ENCODE data around the gene TMEM184A.

Gene TMEM184A

GRCh38 chr7:1576521-1577253, 20.7 kb upstream of the TMEM184A start:
- peak overlapping the region; percentile 61; the same call in 1 of the 2 replicates for H3K9ac ChIP-seq (ENCODE audit: low read depth, low read length)
- H3K27me3 ChIP-seq (ENCODE audit: insufficient read depth, low read length) = no peaks in the 10 kb centered on the region
- H3K27ac ChIP-seq (ENCODE audit: low read length) = peak overlapping the region; percentile 93
- H3K4me3 ChIP-seq (ENCODE audit: low read length) = peak overlapping the region; percentile 48; the same call in 1 of the 2 replicates
- peaks cover 13% of the 10 kb centered on the region; the same call in 1 of the 2 replicates for H3K4me1 ChIP-seq (ENCODE audit: insufficient read depth, low read length)
- no peaks in the 10 kb centered on the region for H3K36me3 ChIP-seq (ENCODE audit: insufficient read depth, low read depth, low read length)
- peaks cover 3% of the 10 kb centered on the region; the same call in 1 of the 2 replicates for H3K9me3 ChIP-seq (ENCODE audit: insufficient read depth, low read depth, low read length)

- H3K9me3 ChIP-seq (ENCODE audit: insufficient read depth, low read depth, low read length) = peaks cover 3% of the 10 kb centered on the region; the same call in 1 of the 2 replicates
- H3K4me3 ChIP-seq (ENCODE audit: low read length) = no peak overlapping the region
- peaks cover 13% of the 10 kb centered on the region; the same call in 1 of the 2 replicates for H3K4me1 ChIP-seq (ENCODE audit: insufficient read depth, low read length)
- H3K9ac ChIP-seq (ENCODE audit: low read depth, low read length) = peak overlapping the region; percentile 23
- H3K27me3 ChIP-seq (ENCODE audit: insufficient read depth, low read length) = no peaks in the 10 kb centered on the region
- peak overlapping the region; percentile 62 for H3K27ac ChIP-seq (ENCODE audit: low read length)
- no peaks in the 10 kb centered on the region for H3K36me3 ChIP-seq (ENCODE audit: insufficient read depth, low read depth, low read length)
Measured at GRCh38 chr7:1575809-1576208, 19.8 kb upstream of the TMEM184A start.

- Histone ChIP-seq H3K9ac (ENCODE audit: low read depth, low read length) (no peak overlapping the region), H3K36me3 (ENCODE audit: insufficient read depth, low read depth, low read length) (peaks cover 7% of the 10 kb centered on the region; the same call in 1 of the 2 replicates), H3K4me1 (ENCODE audit: insufficient read depth, low read length) (peaks cover 5% of the 10 kb centered on the region), H3K27me3 (ENCODE audit: insufficient read depth, low read length) (no peaks in the 10 kb centered on the region), H3K27ac (ENCODE audit: low read length) (no peak overlapping the region), H3K9me3 (ENCODE audit: insufficient read depth, low read depth, low read length) (0 out of 2 replicates have a peak, but pooled peaks cover under 1% of the 10 kb centered on the region), H3K4me3 (ENCODE audit: low read length) (no peak overlapping the region)
Measured at GRCh38 chr7:1572111-1572822, 16.3 kb upstream of the TMEM184A start.

- Histone ChIP-seq H3K9ac (ENCODE audit: low read depth, low read length) (peak within 1 kb of the TSS; percentile 91), H3K9me3 (ENCODE audit: insufficient read depth, low read depth, low read length) (no peaks in the 10 kb centered on the region), H3K27ac (ENCODE audit: low read length) (no peak within 1 kb of the TSS), H3K27me3 (ENCODE audit: insufficient read depth, low read length) (no peaks in the 10 kb centered on the region), H3K4me1 (ENCODE audit: insufficient read depth, low read length) (no peaks in the 10 kb centered on the region; the same call in 1 of the 2 replicates), H3K36me3 (ENCODE audit: insufficient read depth, low read depth, low read length) (peaks cover 17% of the 10 kb centered on the region; the same call in 1 of the 2 replicates), H3K4me3 (ENCODE audit: low read length) (peak within 1 kb of the TSS; percentile 87)
Measured at GRCh38 chr7:1569833-1570632, 14.0 kb upstream of the TMEM184A start, which contains the start of gene PSMG3. PSMG3 (minus strand) TSS chr7:1570032; CDS start chr7:1569339, 693 bp downstream.

DNA sequence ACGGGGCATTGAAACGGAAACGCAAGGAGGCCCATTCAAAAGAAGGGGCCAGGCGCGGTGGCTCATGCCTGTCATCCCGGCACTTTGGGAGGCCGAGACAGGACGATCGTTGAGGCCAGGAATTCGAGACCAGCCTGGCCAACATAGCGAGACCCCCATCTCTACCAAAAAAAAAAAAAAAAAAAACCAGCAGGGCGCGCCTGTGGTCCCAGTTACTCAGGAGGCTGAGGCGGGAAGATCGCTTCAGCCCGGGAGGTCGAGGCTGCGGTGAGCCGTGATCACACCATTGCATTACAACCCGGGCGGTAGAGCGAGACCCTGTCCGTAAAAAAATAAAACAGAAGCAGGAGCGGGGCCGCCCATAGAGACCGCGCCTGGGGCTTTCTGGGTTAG, 13.4 kb upstream of the TMEM184A start:
- no peak overlapping the region for H3K27ac ChIP-seq (ENCODE audit: low read length)
- peak overlapping the region; percentile 91; the same call in 1 of the 2 replicates for H3K9ac ChIP-seq (ENCODE audit: low read depth, low read length)
- H3K4me1 ChIP-seq (ENCODE audit: insufficient read depth, low read length) = no peaks in the 10 kb centered on the region; the same call in 1 of the 2 replicates
- peaks cover 17% of the 10 kb centered on the region; the same call in 1 of the 2 replicates for H3K36me3 ChIP-seq (ENCODE audit: insufficient read depth, low read depth, low read length)
- peak overlapping the region; percentile 87 for H3K4me3 ChIP-seq (ENCODE audit: low read length)
- H3K9me3 ChIP-seq (ENCODE audit: insufficient read depth, low read depth, low read length) = no peaks in the 10 kb centered on the region
- H3K27me3 ChIP-seq (ENCODE audit: insufficient read depth, low read length) = no peaks in the 10 kb centered on the region

DNA sequence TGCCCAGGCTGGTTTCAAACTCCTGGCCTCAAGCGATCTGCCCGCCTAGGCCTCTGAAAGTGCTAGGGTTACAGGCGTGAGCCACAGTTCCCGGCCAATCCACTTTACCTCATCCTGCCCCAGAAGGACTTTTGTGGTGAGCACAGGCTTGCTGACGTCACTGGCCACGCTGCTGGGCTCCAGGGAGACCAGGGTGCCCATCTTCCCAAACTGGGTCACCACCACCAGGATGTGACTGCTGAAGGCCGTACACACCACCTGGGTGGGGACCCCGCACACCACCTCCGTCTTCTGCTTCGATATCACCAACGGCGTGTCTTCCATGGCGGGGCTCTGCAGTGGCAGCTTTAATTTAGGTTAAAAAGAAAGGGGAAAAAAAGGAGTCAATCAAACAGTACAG, 13.0 kb upstream of the TMEM184A start:
- Histone ChIP-seq H3K27me3 (ENCODE audit: insufficient read depth, low read length) (no peaks in the 10 kb centered on the region), H3K4me3 (ENCODE audit: low read length) (peak overlapping the region; percentile 87; the same call in 1 of the 2 replicates), H3K4me1 (ENCODE audit: insufficient read depth, low read length) (no peaks in the 10 kb centered on the region; the same call in 1 of the 2 replicates), H3K9me3 (ENCODE audit: insufficient read depth, low read depth, low read length) (no peaks in the 10 kb centered on the region), H3K27ac (ENCODE audit: low read length) (no peak overlapping the region), H3K36me3 (ENCODE audit: insufficient read depth, low read depth, low read length) (peaks cover 17% of the 10 kb centered on the region; the same call in 1 of the 2 replicates), H3K9ac (ENCODE audit: low read depth, low read length) (peak overlapping the region; percentile 91; the same call in 1 of the 2 replicates)

DNA sequence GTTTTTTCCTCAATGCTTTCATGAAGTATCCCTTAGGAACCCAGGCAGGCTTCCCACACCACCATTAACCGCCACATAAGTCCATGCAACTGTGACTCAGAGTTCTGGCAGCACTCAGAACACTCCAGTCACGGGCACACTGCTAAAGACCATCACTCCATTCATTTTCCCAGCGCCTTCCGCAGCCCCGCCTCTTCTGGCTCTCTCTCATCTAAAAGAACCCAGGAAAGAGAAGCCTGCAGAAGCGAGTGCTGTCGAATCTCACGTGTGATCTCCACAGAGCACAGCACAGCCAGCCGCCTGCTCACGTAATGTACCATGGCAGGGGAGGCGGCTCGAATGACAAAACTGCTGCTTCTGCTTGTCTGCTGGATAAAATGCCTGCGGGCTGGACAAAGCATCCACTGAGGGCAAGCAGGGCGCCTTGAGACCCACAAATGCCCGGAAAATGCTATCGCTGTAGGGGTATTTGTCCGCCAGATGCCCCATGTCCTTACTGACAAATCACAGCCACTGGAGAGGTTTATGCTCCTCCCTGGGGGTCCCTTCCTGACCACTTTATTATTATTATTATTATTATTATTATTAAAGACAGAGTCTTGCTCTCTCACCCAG, 12.0 kb upstream of the TMEM184A start:
- H3K4me3 ChIP-seq (ENCODE audit: low read length) = no peak overlapping the region
- peaks cover 17% of the 10 kb centered on the region; the same call in 1 of the 2 replicates for H3K36me3 ChIP-seq (ENCODE audit: insufficient read depth, low read depth, low read length)
- H3K27me3 ChIP-seq (ENCODE audit: insufficient read depth, low read length) = no peaks in the 10 kb centered on the region
- no peak overlapping the region for H3K27ac ChIP-seq (ENCODE audit: low read length)
- no peak overlapping the region for H3K9ac ChIP-seq (ENCODE audit: low read depth, low read length)
- no peaks in the 10 kb centered on the region; the same call in 1 of the 2 replicates for H3K4me1 ChIP-seq (ENCODE audit: insufficient read depth, low read length)
- H3K9me3 ChIP-seq (ENCODE audit: insufficient read depth, low read depth, low read length) = no peaks in the 10 kb centered on the region

DNA sequence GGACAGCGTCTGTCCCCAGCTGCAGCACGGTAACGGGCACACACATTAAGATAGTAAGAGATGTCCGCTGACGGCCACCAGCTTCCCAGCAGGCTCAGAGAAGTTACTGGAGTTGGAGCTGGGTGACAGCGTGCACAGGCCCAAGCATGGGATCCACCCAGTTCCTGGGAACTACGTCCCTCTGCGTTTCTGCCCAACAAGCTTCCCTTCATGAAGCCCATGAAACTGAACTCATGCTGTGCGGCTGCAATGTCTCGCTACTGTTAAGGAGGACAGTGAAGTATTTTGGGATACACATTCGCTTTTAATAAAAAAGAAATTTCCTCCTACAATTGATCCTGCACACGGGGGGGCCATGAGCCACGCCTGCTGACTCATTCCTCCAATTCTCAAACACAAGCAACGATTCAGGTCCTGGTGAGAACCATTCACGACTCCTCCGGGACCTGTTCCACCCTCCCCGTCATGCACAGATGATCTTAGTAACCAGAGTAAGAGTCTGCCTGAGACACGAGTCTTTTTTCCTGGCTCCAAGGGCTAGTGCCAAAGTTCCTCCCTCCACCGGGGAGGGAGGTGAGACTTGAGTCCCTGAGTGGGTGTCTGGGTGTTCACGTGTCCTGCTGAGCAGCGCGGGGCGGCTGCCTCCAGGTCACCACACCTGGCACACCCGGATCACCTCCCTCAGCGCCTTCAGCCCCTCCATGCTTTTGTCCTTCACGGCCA, 11.2 kb upstream of the TMEM184A start:
- H3K27me3 ChIP-seq (ENCODE audit: insufficient read depth, low read length) = no peaks in the 10 kb centered on the region
- no peaks in the 10 kb centered on the region; the same call in 1 of the 2 replicates for H3K4me1 ChIP-seq (ENCODE audit: insufficient read depth, low read length)
- 0 out of 2 replicates have a peak overlapping the region, but pooled peaks have one; percentile 43 for H3K9ac ChIP-seq (ENCODE audit: low read depth, low read length)
- H3K9me3 ChIP-seq (ENCODE audit: insufficient read depth, low read depth, low read length) = no peaks in the 10 kb centered on the region
- H3K27ac ChIP-seq (ENCODE audit: low read length) = no peak overlapping the region
- no peak overlapping the region for H3K4me3 ChIP-seq (ENCODE audit: low read length)
- peaks cover 17% of the 10 kb centered on the region; the same call in 1 of the 2 replicates for H3K36me3 ChIP-seq (ENCODE audit: insufficient read depth, low read depth, low read length)

GRCh38 chr7:1566687-1567048, 10.7 kb upstream of the TMEM184A start:
- no peaks in the 10 kb centered on the region for H3K9me3 ChIP-seq (ENCODE audit: insufficient read depth, low read depth, low read length)
- no peak overlapping the region for H3K4me3 ChIP-seq (ENCODE audit: low read length)
- H3K4me1 ChIP-seq (ENCODE audit: insufficient read depth, low read length) = no peaks in the 10 kb centered on the region; the same call in 1 of the 2 replicates
- no peak overlapping the region for H3K27ac ChIP-seq (ENCODE audit: low read length)
- H3K36me3 ChIP-seq (ENCODE audit: insufficient read depth, low read depth, low read length) = peaks cover 17% of the 10 kb centered on the region; the same call in 1 of the 2 replicates
- no peaks in the 10 kb centered on the region for H3K27me3 ChIP-seq (ENCODE audit: insufficient read depth, low read length)
- H3K9ac ChIP-seq (ENCODE audit: low read depth, low read length) = peak overlapping the region; percentile 34; the same call in 1 of the 2 replicates

GRCh38 chr7:1564603-1565022, 8.6 kb upstream of the TMEM184A start:
- Histone ChIP-seq H3K27ac (ENCODE audit: low read length) (no peak overlapping the region), H3K9ac (ENCODE audit: low read depth, low read length) (no peak overlapping the region), H3K36me3 (ENCODE audit: insufficient read depth, low read depth, low read length) (peaks cover 17% of the 10 kb centered on the region; the same call in 1 of the 2 replicates), H3K9me3 (ENCODE audit: insufficient read depth, low read depth, low read length) (no peaks in the 10 kb centered on the region), H3K27me3 (ENCODE audit: insufficient read depth, low read length) (no peaks in the 10 kb centered on the region), H3K4me1 (ENCODE audit: insufficient read depth, low read length) (no peaks in the 10 kb centered on the region; the same call in 1 of the 2 replicates), H3K4me3 (ENCODE audit: low read length) (no peak overlapping the region)
